Neural progenitor cell (in vitro differentiated cells): Measurements from ENCODE around the gene INPP1. TPM values are rescaled to one million over a fixed set of nuclear protein-coding genes. Genes with fewer than 3 reads are reported as not detected.

Source experiments
- DNase-seq: peaks from one replicate; pipeline ENCODE4 v3.0.0-alpha.2; 2016; ENCODE audit warnings: low spot score
- H2AFZ ChIP-seq: fragments of 200-600 bp; sonication (generic); replicated peaks from 2 replicates; pipeline ENCODE4 v1.6.1; 2016; ENCODE audit warnings: antibody characterized with exemption
- H3F3A ChIP-seq: fragments of 200-600 bp; sonication (generic); 2 replicates; pipeline ENCODE4 v1.6.1; 2016; ENCODE audit warnings: antibody characterized with exemption, low read depth
- H3K27ac ChIP-seq: fragments of 200-600 bp; sonication (generic); 2 replicates; pipeline ENCODE4 v1.5.1; 2016; ENCODE audit warnings: mild to moderate bottlenecking
- H3K27me3 ChIP-seq: fragments of 200-600 bp; sonication (generic); 2 replicates; pipeline ENCODE4 v1.6.1; 2016; ENCODE audit warnings: mild to moderate bottlenecking, moderate library complexity
- H3K36me3 ChIP-seq: fragments of 200-600 bp; sonication (generic); 2 replicates; pipeline ENCODE4 v1.5.1; 2016
- H3K4me1 ChIP-seq: fragments of 200-600 bp; sonication (generic); 2 replicates; pipeline ENCODE4 v1.6.1; 2016; ENCODE audit warnings: mixed run types
- H3K4me2 ChIP-seq: fragments of 200-600 bp; sonication (generic); 2 replicates; pipeline ENCODE4 v1.6.1; 2016
- H3K4me3 ChIP-seq: fragments of 200-600 bp; sonication (generic); 2 replicates; pipeline ENCODE4 v1.5.1; 2016
- H3K79me2 ChIP-seq: fragments of 200-600 bp; sonication (generic); 2 replicates; pipeline ENCODE4 v1.6.1; 2016; ENCODE audit warnings: low read depth
- H3K9ac ChIP-seq: fragments of 200-600 bp; sonication (generic); 2 replicates; pipeline ENCODE4 v1.6.1; 2016
- H3K9me3 ChIP-seq: fragments of 200-600 bp; sonication (generic); 2 replicates; pipeline ENCODE4 v1.5.1; 2016; ENCODE audit warnings: low read depth
- H4K20me1 ChIP-seq: fragments of 200-600 bp; sonication (generic); 2 replicates; pipeline ENCODE4 v1.6.1; 2016; ENCODE audit warnings: low read depth
- H3K27ac Mint-ChIP-seq: 3 replicates; pipeline ENCODE4 v1.8.0; 2021; ENCODE audit warnings: mixed read lengths
- H3K27me3 Mint-ChIP-seq: 2 replicates; pipeline ENCODE4 v1.8.0; 2022; ENCODE audit warnings: low read depth, mild to moderate bottlenecking, inconsistent platforms, moderate library complexity, mixed read lengths; ENCODE audit not compliant: insufficient read depth
- H3K36me3 Mint-ChIP-seq: 3 replicates; pipeline ENCODE4 v1.8.0; 2021; ENCODE audit warnings: mixed read lengths
- H3K4me1 Mint-ChIP-seq: 3 replicates; pipeline ENCODE4 v1.8.0; 2021; ENCODE audit warnings: mixed read lengths
- H3K4me3 Mint-ChIP-seq: 3 replicates; pipeline ENCODE4 v1.8.0; 2021; ENCODE audit warnings: mild to moderate bottlenecking, moderate library complexity, mixed read lengths
- H3K9me3 Mint-ChIP-seq: 3 replicates; pipeline ENCODE4 v1.8.0; 2020; ENCODE audit warnings: mixed read lengths
- CTCF ChIP-seq: fragments of 200-600 bp; sonication (generic); IDR thresholded peaks from 2 replicates; pipeline ENCODE4 v1.5.1; 2017; ENCODE audit warnings: antibody characterized with exemption, mild to moderate bottlenecking
- EZH2 ChIP-seq: fragments of 200-600 bp; sonication (generic); IDR thresholded peaks from 2 replicates; pipeline ENCODE4 v1.6.1; 2017; ENCODE audit warnings: antibody characterized with exemption, mild to moderate bottlenecking, moderate library complexity
- EZH2phosphoT487 ChIP-seq: fragments of 200-600 bp; sonication (generic); IDR thresholded peaks from 2 replicates; pipeline ENCODE4 v1.6.1; 2017; ENCODE audit warnings: antibody characterized with exemption
- total RNA-seq: library from RNA; depleted of rRNA; stranded (reverse); fragments of >200 nt; gene quantifications from 2 replicates; pipeline ENCODE4 v1.2.3, GENCODE V29; 2015; ENCODE audit warnings: low replicate concordance

The INPP1 gene
- total RNA-seq, 1 donor from 2014 or later, result 1.6 TPM

GRCh38 chr2:190420801-190421200, 77.4 kb downstream of the INPP1 start:
- Histone ChIP-seq H2AFZ (no peak overlapping the region), H3K9me3 (no peaks in the 10 kb centered on the region), H3K79me2 (no peaks in the 10 kb centered on the region), H3K4me3 (no peak overlapping the region), H3F3A (no peaks in the 10 kb centered on the region), H3K9ac (no peak overlapping the region), H3K4me2 (no peak overlapping the region), H3K27me3 (no peaks in the 10 kb centered on the region), H3K4me1 (no peaks in the 10 kb centered on the region), H3K27ac (no peak overlapping the region), H3K36me3 (no peaks in the 10 kb centered on the region), H4K20me1 (no peaks in the 10 kb centered on the region)
- no peak for DNase-seq
- no peak overlapping the region for H3K4me3 Mint-ChIP-seq
- no peak for TF ChIP-seq CTCF
- no peak for TF ChIP-seq EZH2
- TF ChIP-seq EZH2phosphoT487, result no peak
- H3K9me3 Mint-ChIP-seq, result no peaks in the 10 kb centered on the region
- no peaks in the 10 kb centered on the region for H3K36me3 Mint-ChIP-seq
- no peaks in the 10 kb centered on the region for H3K27me3 Mint-ChIP-seq
- no peaks in the 10 kb centered on the region for H3K4me1 Mint-ChIP-seq
- H3K27ac Mint-ChIP-seq, result no peak overlapping the region

Other genes starting within 250 kb of the INPP1 start
- 33.0 and 38.8 TPM in 2 replicates for gene HIBCH, start 23.8 kb upstream of the INPP1 start, total RNA-seq
- 0.25 and 0.37 TPM in 2 replicates for gene MFSD6, start 64.8 kb downstream of the INPP1 start, total RNA-seq
- gene NEMP2, start 191.1 kb downstream of the INPP1 start, total RNA-seq, result 3.9 and 13.8 TPM in 2 replicates